Middle frontal gyrus (tissue), 1 donor: ENCODE measurements around the gene LAMA5.
"Not testable (repeated sequence)": the region's sequence is repeated elsewhere in the genome, so short reads cannot be mapped to it uniquely, and the experiment has no call there.

Experiments used
- DNase-seq: peaks from one replicate; pipeline ENCODE4 v3.0.0-alpha.2; 2015; ENCODE audit warnings: low spot score; ENCODE audit errors: extremely low spot score

Gene LAMA5

GRCh38 chr20:62390317-62391164, 23.4 kb upstream of the LAMA5 start:
- no peak for DNase-seq

- no peak for DNase-seq
Observed at GRCh38 chr20:62389601-62390087, 22.5 kb upstream of the LAMA5 start.

GRCh38 chr20:62388839-62389600, 21.9 kb upstream of the LAMA5 start:
- DNase-seq: no peak

GRCh38 chr20:62387933-62388635, 21.0 kb upstream of the LAMA5 start:
- DNase-seq: no peak

- DNase-seq: no peak
Observed at GRCh38 chr20:62387219-62387913, 20.3 kb upstream of the LAMA5 start.

GRCh38 chr20:62386383-62387218, 19.5 kb upstream of the LAMA5 start, which contains the start of gene RPS21:
TSS of gene RPS21 (plus strand) at chr20:62387103. CDS start at chr20:62387339, 236 bp downstream.
- DNase-seq: peak; percentile 80

- DNase-seq: no peak
Observed at GRCh38 chr20:62382306-62383198, 15.4 kb upstream of the LAMA5 start.

- no peak for DNase-seq
Observed at GRCh38 chr20:62381842-62382241, 14.7 kb upstream of the LAMA5 start.

GRCh38 chr20:62381202-62381797, 14.2 kb upstream of the LAMA5 start:
- no peak for DNase-seq

- no peak for DNase-seq
Observed at GRCh38 chr20:62378215-62378614, 11.1 kb upstream of the LAMA5 start.

- DNase-seq: no peak
Observed at GRCh38 chr20:62377615-62378178, 10.6 kb upstream of the LAMA5 start.

- no peak for DNase-seq
Observed at GRCh38 chr20:62377064-62377461, 10.0 kb upstream of the LAMA5 start.

GRCh38 chr20:62376112-62377063, 9.3 kb upstream of the LAMA5 start:
- no peak for DNase-seq

- DNase-seq: no peak
Observed at GRCh38 chr20:62374331-62375152, 7.4 kb upstream of the LAMA5 start.

- not testable (repeated sequence) for DNase-seq
Observed at GRCh38 chr20:62373631-62374179, 6.6 kb upstream of the LAMA5 start.
